ENCODE measurements around the gene KLK1.

KLK1 gene

DNA sequence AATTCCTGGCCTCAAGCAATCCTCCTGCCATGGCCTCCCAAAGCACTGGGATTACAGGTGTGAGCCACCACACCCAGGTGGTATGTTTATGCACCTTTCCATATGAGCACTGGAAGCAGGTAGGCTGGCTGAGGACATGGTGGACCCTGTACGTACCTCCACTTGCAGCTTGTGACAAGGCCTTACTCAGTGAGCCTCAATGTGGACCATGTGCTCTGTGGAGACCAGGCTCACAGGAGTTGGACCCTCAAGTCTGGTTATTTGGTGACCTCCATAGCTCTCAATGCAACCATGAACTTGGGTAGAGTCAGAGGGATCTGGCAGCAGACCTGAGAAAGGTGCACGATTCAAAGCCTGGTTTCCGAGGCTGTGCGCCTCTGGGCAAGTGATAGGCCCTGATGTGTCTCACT is 27.9 kb downstream of the KLK1 start:
- peak; percentile 53 for DNase-seq (ENCODE audit: low read depth)
- H3K4me3 ChIP-seq (ENCODE audit: low read depth, low read length): no peak overlapping the region
- TF ChIP-seq MYC (IDR thresholded peaks at IDR 0.05; ENCODE audit: low read depth, low read length) (peak; percentile 46; the same call in 1 of the 2 replicates), POLR2A (IDR thresholded peaks at IDR 0.05; ENCODE audit: extremely low read depth, insufficient read length) (peak; percentile 2)
- TF ChIP-seq, protein P1, sequence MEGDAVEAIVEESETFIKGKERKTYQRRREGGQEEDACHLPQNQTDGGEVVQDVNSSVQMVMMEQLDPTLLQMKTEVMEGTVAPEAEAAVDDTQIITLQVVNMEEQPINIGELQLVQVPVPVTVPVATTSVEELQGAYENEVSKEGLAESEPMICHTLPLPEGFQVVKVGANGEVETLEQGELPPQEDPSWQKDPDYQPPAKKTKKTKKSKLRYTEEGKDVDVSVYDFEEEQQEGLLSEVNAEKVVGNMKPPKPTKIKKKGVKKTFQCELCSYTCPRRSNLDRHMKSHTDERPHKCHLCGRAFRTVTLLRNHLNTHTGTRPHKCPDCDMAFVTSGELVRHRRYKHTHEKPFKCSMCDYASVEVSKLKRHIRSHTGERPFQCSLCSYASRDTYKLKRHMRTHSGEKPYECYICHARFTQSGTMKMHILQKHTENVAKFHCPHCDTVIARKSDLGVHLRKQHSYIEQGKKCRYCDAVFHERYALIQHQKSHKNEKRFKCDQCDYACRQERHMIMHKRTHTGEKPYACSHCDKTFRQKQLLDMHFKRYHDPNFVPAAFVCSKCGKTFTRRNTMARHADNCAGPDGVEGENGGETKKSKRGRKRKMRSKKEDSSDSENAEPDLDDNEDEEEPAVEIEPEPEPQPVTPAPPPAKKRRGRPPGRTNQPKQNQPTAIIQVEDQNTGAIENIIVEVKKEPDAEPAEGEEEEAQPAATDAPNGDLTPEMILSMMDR (IDR thresholded peaks at IDR 0.05; ENCODE audit: low read depth, low read length): no peak
- TF ChIP-seq, protein P2, sequence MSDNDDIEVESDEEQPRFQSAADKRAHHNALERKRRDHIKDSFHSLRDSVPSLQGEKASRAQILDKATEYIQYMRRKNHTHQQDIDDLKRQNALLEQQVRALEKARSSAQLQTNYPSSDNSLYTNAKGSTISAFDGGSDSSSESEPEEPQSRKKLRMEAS (IDR thresholded peaks at IDR 0.05; ENCODE audit: low read depth, low read length): peak; percentile 79

DNA sequence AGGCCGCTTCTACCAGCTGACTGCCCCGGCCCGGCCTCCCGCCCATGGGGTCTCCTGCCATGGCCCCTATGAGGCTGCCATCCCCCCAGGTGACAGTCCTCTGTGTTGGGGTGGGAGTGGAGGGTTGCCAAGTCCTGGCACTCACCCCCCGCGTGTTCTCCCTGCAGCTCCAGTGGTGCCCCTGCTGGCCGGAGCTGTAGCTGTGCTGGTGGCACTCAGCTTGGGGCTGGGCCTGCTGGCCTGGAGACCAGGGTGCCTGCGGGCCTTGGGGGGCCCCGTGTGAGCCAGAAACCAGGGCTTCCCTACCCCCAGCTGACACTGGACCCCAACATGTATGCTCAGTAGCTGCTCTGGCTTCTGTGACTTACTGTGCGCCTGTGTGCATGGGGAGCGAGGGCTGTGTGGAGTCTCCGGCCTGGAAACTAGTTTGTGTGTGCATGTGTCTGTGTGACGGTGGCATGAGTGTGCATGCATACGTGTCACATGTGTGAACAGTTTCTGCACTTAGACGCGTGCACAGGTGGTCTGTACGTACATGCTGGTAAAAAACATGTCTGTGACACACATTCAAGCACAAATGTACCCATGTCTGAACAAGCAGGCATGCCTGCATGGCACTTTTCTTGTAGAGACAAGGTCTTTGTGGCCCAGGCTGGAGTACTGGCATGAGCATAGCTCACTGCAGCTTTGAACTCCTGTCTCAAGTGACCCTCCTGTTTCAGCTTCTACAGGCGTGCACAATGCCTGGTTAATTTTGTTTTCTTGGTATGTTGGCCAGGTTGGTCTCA is 28.5 kb downstream of the KLK1 start:
- peak; percentile 58 for TF ChIP-seq POLR2A (IDR thresholded peaks at IDR 0.05; ENCODE audit: extremely low read depth, insufficient read length)
- peak; percentile 42 for TF ChIP-seq MYC (IDR thresholded peaks at IDR 0.05; ENCODE audit: low read depth, low read length)
- TF ChIP-seq, protein P1 (IDR thresholded peaks at IDR 0.05; ENCODE audit: low read depth, low read length): peak; percentile 28
- TF ChIP-seq, protein P2 (IDR thresholded peaks at IDR 0.05; ENCODE audit: low read depth, low read length): no peak
- H3K4me3 ChIP-seq (ENCODE audit: low read depth, low read length): no peak overlapping the region
- DNase-seq (ENCODE audit: low read depth): peak; percentile 80

DNA sequence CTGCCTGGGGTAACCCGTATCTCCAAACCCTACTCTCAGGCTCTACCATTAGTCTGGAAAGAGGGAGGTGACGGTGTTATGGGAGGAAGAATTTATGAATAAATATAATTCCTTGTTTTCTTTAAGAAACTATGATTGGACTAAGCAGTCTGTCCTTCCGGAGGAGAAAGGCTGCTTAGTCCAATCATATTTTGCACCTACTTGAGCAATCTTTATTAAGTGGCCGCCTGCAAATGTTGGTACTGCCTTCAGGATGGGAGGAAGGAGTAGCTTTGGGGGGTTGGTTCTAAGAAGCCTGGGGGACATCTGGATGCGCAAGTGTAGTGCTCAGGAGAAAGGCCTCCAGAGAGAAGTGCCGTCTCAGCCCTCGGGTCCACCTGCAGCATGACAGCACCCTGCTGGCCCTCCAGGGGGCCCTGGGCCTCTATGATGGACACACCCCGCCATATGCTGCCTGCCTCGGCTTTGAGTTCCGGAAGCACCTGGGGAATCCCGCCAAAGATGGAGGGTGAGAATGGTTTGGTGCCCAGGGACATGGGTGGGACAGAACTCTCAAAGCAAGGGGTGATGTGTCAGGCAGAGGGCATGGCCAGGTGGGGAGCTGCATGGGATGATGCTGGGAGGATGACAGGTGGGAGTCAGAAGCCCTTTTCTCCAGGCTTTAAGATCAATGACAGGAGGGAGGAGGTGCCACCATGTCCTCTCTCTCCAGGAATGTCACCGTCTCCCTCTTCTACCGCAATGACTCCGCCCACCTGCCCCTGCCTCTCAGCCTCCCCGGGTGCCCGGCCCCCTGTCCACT is 29.3 kb downstream of the KLK1 start:
- TF ChIP-seq MYC (IDR thresholded peaks at IDR 0.05; ENCODE audit: low read depth, low read length): no peak
- TF ChIP-seq, protein P1 (IDR thresholded peaks at IDR 0.05; ENCODE audit: low read depth, low read length): peak; percentile 1
- no peak overlapping the region for H3K4me3 ChIP-seq (ENCODE audit: low read depth, low read length)
- DNase-seq (ENCODE audit: low read depth): peak; percentile 72

DNA sequence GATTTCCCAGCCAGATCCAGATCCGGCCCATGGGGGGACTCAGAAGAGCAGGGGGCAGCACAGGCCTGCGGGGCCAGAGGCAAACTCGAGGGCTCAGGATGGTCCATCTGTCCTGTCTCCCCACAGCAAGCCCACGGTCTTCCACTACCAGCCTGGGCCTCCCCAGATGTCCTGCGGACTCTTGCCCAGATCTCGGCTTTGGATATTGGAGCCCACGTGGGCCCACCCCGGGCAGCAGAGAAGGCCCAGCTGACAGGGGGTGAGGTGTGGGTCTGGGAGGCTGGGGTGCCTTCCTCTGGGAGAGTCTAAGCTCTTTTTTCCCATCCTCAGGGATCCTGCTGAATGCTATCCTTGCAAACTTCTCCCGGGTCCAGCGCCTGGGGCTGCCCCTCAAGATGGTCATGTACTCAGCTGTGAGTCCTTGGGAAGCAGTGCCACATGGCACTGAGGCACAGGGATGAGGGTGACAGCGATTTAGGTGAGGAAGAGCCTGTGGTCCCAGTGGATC is 30.0 kb downstream of the KLK1 start:
- TF ChIP-seq, protein P2 (IDR thresholded peaks at IDR 0.05; ENCODE audit: low read depth, low read length): no peak
- TF ChIP-seq POLR2A (IDR thresholded peaks at IDR 0.05; ENCODE audit: extremely low read depth, insufficient read length) (peak; percentile 15), MYC (IDR thresholded peaks at IDR 0.05; ENCODE audit: low read depth, low read length) (no peak)
- TF ChIP-seq, protein P1 (IDR thresholded peaks at IDR 0.05; ENCODE audit: low read depth, low read length): no peak
- H3K4me3 ChIP-seq (ENCODE audit: low read depth, low read length): no peak overlapping the region
- DNase-seq (ENCODE audit: low read depth): no peak

DNA sequence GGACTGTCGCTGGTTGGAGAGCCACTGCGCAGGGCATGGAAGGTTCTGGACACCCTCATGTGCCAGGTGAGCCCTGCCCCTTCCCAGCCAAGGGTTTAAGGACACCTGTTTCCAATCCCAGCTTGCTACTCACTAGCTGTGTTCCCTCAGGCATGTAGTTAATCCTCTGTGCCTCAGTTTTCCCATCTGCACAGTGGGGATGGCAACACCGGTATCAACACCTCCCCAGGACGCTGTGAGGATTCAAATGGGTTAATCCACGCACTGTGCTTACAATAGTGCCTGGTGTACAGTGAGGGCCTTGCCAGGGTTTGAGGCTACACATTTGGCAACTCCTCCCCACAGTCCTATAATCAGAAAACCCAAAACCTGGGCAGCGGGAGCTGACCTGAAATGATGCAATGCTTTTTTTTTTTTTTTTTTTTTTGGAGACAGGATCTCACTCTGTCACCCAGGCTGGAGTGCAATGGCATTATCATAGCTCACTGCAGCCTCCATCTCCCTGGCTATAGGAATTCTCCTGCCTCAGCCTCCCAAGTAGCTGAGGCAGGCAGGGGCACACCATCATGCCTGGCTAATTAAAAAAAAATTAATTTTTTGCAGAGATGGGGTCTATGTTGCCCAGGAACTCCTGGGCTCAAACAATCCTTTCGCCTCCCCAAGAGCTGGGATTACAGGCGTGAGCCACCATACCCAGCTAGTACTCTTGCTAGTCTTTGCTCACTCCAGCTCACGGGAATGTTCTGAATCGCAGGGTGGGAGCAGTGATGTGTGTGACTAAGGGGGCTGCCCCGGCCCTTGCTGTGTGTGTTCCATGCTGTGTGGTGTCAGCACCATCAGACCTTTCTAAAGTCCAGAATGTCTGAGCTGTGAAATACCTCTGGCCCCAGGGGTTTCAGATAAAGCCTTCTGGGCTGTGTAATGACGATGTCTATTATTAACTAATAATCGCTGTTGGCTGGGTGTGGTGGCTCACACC is 31.0 kb downstream of the KLK1 start:
- H3K4me3 ChIP-seq (ENCODE audit: low read depth, low read length): no peak overlapping the region
- no peak for DNase-seq (ENCODE audit: low read depth)
- TF ChIP-seq, protein P1 (IDR thresholded peaks at IDR 0.05; ENCODE audit: low read depth, low read length): no peak
- TF ChIP-seq, protein P2 (IDR thresholded peaks at IDR 0.05; ENCODE audit: low read depth, low read length): no peak
- TF ChIP-seq MYC (IDR thresholded peaks at IDR 0.05; ENCODE audit: low read depth, low read length) (no peak), POLR2A (IDR thresholded peaks at IDR 0.05; ENCODE audit: extremely low read depth, insufficient read length) (no peak)
